T-helper 17 cell (primary cell): ENCODE measurements around the gene PAOX. TPM values are rescaled to one million over a fixed set of nuclear protein-coding genes. Genes with fewer than 3 reads are reported as not detected.
"Not testable (repeated sequence)": the region's sequence is repeated elsewhere in the genome, so short reads cannot be mapped to it uniquely, and the experiment has no call there.

Source experiments
- ATAC-seq: fragments of 150-1000 bp; cut with Tn5 transposase; 2 replicates; pipeline ENCODE4 v1.10.0; 2021; ENCODE audit warnings: mild to moderate bottlenecking, moderate library complexity
- DNase-seq, 3 donors: peaks; one replicate each; pipeline versions ENCODE4 v3.0.0 to v3.0.0-alpha.2; 2020 to 2021
- H3K9me3 ChIP-seq: one replicate; pipeline ENCODE4 v1.7.0; 2013; ENCODE audit warnings: low read length, mild to moderate bottlenecking; ENCODE audit not compliant: control insufficient read depth, poor library complexity, severe bottlenecking
- H3K27ac Mint-ChIP-seq: one replicate; pipeline ENCODE4 v1.8.0; 2022; ENCODE audit warnings: mild to moderate bottlenecking, moderate library complexity, mixed read lengths
- H3K27me3 Mint-ChIP-seq: one replicate; pipeline ENCODE4 v1.8.0; 2022; ENCODE audit warnings: mixed read lengths
- H3K36me3 Mint-ChIP-seq: one replicate; pipeline ENCODE4 v1.8.0; 2022; ENCODE audit warnings: low read depth, mixed read lengths
- H3K4me1 Mint-ChIP-seq: one replicate; pipeline ENCODE4 v1.8.0; 2022; ENCODE audit warnings: mild to moderate bottlenecking, mixed read lengths
- H3K4me3 Mint-ChIP-seq: one replicate; pipeline ENCODE4 v1.8.0; 2022; ENCODE audit warnings: mild to moderate bottlenecking, moderate library complexity, mixed read lengths
- total RNA-seq, 4 donors: library from RNA in 2 of 4; stranded (reverse) in 2 of 4; gene quantifications; one replicate each; pipeline ENCODE4 v1.2.3 and lab custom pipeline; 2022 to 2026

Gene PAOX
- total RNA-seq, 2 donors from 2014 or later, result 3.5 to 6.3 TPM

DNA sequence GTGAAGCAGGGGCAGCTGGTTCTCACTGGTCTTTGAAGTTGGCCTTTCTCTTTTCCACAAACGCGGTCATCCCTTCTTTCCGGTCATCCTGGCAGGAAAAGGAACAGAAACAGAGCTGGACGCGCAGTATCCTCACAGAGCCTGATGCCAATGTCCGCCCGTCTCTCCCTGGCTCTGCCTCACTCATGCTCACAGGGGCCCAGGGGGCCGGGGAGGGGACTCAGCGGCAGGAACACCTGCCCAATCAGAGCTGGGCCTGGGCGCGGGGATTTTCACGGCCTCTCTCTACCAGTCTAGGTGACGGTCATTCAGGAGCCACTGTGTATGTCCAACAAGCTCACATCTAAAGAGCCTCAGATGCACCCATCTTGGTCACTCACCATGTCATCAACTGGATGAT, 16.2 kb upstream of the PAOX start:
- no peak overlapping the region for H3K27ac Mint-ChIP-seq
- no peak overlapping the region for H3K4me3 Mint-ChIP-seq
- DNase-seq (no peak), ATAC-seq (no peak)
- no peaks in the 10 kb centered on the region for H3K36me3 Mint-ChIP-seq
- H3K9me3 ChIP-seq, result no peaks in the 10 kb centered on the region
- H3K27me3 Mint-ChIP-seq, result no peaks in the 10 kb centered on the region
- peaks cover 12% of the 10 kb centered on the region for H3K4me1 Mint-ChIP-seq

DNA sequence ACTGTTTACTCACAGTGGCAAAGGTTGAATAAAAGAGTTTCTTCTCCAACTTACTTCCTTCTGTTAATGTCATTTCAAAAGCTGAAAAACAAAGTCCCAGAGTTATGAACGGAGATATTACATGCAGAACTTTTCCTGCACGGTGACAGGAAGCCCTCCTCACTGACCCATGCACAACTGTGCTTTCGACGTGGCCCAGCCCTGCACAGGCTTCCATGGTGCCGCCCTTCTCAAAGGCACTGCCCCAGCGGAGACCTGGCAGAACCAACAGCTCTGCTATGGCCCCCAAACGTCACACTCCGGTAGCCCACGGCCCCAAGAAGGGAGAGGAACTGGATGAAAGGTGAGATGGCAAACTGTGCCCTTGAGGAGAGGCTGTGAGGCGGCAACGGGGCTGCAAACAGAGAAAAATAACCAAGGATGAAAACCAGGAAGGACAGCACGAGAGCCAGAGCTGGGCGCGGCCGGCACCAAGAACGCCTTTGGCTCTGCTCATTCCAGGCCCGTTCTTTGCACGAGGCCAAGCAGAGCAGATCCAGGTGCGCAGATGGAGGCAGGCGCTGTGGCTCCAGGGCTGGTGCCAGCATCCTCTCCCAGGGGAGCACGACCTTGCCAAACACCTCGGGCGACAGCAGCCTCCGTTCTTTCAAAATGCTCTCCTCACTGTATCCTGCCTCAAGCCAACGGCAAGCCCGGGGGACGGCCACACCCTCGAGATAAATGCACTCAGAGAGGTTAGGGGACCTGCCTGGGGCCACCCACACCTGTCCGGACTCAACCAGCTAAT, 14.2 kb upstream of the PAOX start:
- Mint-ChIP-seq H3K36me3 (no peaks in the 10 kb centered on the region), H3K4me1 (peaks cover 14% of the 10 kb centered on the region), H3K4me3 (no peak overlapping the region), H3K27ac (no peak overlapping the region), H3K27me3 (no peaks in the 10 kb centered on the region)
- ATAC-seq (no peak), DNase-seq (no peak)
- no peaks in the 10 kb centered on the region for H3K9me3 ChIP-seq

DNA sequence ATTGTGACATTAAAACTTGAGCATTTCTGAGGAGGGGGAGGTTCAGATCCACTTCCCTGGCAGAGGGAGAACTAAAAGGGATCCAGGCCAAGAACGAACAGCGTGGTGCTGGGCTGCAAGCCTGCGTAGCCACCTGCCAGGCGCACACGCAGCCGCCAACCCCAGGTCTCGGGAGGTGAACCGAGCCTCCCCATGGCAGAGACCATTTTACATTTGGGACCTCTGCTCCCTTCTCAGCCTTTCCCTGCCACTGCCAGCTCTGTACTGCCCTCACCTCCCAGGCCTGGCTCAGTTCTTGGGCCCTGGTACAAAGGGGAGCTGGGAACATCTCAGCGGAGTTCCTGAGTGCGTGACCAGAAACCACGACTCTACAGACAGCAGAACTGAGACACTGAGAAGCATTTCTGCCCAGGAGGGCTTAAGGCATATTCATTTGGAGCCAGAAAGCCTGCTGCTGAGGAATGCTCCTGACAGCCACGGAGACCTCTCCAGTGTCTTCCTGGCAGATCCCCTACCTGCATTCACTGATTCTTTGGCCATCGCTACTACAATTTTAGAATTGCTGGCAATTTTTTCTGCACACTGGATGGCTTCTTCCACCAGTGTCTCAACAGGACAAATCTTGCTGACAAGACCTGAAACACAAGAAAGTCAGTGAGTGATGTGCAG, 13.5 kb upstream of the PAOX start:
- no peaks in the 10 kb centered on the region for H3K9me3 ChIP-seq
- Mint-ChIP-seq H3K27me3 (no peaks in the 10 kb centered on the region), H3K36me3 (no peaks in the 10 kb centered on the region), H3K27ac (no peak overlapping the region), H3K4me1 (peaks cover 14% of the 10 kb centered on the region), H3K4me3 (no peak overlapping the region)
- ATAC-seq (no peak), DNase-seq (no peak)

DNA sequence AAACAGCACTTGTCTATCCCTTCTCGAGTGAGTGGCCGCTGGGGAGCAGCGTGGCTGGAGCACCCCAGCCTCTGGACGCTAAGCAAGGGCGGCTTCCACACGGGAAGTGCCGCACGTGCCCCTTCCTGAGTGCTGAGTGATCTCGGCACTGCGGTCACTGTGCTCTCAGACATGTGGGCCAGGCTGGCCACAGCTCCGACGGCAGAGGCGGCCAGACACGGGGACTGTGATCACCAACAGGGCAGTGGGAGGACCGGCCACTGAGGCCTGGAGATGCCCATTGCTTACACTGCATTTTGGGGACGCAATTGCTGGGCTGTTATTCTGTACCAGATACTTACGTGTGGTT, 13.0 kb upstream of the PAOX start:
- no peak for ATAC-seq
- no peaks in the 10 kb centered on the region for H3K9me3 ChIP-seq
- no peak overlapping the region for H3K4me3 Mint-ChIP-seq
- H3K27ac Mint-ChIP-seq, result no peak overlapping the region
- H3K27me3 Mint-ChIP-seq, result no peaks in the 10 kb centered on the region
- no peak for DNase-seq
- H3K36me3 Mint-ChIP-seq, result no peaks in the 10 kb centered on the region
- H3K4me1 Mint-ChIP-seq, result peaks cover 14% of the 10 kb centered on the region

DNA sequence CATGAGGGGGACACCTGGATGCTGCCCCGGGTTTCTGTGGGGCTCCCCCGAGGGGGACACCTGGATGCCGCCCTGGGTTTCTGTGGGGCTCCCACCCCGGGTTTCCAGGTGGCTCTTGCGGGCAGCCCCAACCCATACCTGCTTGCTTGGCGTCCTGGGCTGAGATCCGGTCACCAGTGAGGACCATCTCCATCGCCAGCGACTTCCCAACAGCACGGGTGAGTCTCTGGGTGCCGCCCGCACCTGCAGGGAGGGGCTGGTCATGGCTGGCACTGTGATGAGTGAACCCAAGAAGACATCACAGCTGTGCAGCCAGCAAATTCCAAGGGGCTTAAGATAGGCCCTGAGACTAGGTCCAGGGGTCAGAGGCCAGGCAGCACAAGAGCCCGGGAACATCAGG, 12.3 kb upstream of the PAOX start:
- Mint-ChIP-seq H3K4me1 (peaks cover 9% of the 10 kb centered on the region), H3K36me3 (no peaks in the 10 kb centered on the region)

DNA sequence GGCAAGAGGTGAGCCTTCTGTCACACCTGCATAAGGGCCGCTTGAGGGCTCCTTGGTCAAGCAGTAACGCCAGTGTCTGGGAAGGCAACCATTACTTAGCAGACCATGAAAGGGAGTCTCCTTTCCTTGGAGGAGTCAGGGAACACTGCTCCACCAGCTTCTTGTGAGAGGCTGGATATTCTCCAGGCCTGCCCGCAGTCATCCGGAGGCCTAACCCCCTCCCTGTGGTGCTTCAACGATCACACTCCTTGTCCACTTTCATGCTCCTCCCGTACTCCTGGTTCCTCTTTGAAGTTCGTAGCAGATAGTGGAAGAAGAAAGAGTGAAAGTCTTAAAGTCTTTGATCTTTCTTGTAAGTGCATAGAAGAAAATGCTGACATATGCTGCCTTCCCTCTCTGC, 11.6 kb upstream of the PAOX start:
- not testable (repeated sequence) for H3K27me3 Mint-ChIP-seq, H3K9me3 ChIP-seq, H3K36me3 Mint-ChIP-seq, H3K4me3 Mint-ChIP-seq, H3K4me1 Mint-ChIP-seq, H3K27ac Mint-ChIP-seq, DNase-seq, ATAC-seq

More for the DNA sequence above, 12.3 kb upstream of the PAOX start:
- Mint-ChIP-seq H3K4me3 (no peak overlapping the region), H3K27me3 (no peaks in the 10 kb centered on the region), H3K27ac (no peak overlapping the region)
- H3K9me3 ChIP-seq, result no peaks in the 10 kb centered on the region
- ATAC-seq (no peak), DNase-seq (no peak)

DNA sequence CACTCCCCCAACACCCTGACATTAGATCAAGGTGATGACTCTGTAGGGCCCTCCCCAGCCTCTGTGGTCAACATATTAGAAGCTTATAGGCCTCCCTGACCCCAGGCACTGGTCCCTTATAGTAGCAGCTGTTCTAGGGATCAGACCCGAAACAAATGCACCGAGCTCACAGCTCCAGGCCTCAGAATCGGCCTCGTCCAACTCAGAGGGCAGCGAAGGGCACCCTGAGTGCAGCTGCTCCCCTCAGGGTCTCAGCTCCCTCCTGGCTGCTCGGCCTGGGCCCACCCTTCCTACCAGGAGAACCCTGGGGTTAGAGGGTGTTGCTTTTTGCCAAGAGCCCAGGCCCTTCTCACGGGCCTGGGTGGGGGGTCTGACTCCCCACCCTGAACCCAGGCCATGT, 10.9 kb upstream of the PAOX start:
- Mint-ChIP-seq H3K27me3 (no peaks in the 10 kb centered on the region), H3K4me1 (peaks cover 3% of the 10 kb centered on the region), H3K4me3 (peak overlapping the region; percentile 36), H3K36me3 (no peaks in the 10 kb centered on the region), H3K27ac (no peak overlapping the region)
- DNase-seq (no peak), ATAC-seq (no peak)
- H3K9me3 ChIP-seq, result no peaks in the 10 kb centered on the region

DNA sequence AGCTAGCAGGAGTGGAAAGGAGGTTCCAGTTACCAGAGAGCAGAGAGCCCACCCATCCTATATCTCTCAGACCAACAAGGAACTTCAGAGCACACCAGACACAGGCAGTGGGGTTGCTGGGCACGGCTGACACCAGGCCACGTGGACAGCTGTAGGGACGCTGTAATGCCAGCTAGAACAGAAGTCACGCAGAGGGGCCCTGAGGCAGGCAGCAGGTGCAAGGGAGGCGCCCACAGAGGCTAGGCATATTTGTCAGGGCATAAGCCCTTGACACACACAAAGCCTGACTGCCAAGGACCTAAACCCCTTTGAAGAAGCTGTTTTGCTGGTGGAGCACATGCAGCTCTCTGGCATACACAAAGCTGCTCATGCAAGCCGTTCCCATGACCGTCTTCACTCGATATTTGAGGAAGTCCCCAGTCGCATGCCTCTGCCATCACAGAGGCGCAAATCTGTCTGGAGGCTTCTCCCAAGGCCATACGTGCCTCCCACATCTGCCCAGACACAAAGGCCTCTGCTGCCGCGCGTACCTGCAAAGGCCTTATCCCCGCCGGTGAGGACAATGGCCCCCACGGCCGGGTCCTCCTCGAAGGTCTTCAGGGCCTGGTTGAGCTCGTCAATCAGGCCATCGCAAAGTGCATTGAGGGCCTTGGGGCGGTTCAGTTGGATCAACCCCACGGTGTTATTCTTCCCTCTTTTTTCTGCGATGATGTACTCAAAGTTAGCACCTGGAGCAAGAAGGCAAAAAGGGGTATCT, 8.9 kb upstream of the PAOX start:
- DNase-seq, result no peak
- no peak overlapping the region for H3K4me3 Mint-ChIP-seq
- ATAC-seq, result no peak
- no peaks in the 10 kb centered on the region for H3K27me3 Mint-ChIP-seq
- no peaks in the 10 kb centered on the region for H3K36me3 Mint-ChIP-seq
- peaks cover 6% of the 10 kb centered on the region for H3K4me1 Mint-ChIP-seq
- H3K9me3 ChIP-seq, result no peaks in the 10 kb centered on the region
- no peak overlapping the region for H3K27ac Mint-ChIP-seq

DNA sequence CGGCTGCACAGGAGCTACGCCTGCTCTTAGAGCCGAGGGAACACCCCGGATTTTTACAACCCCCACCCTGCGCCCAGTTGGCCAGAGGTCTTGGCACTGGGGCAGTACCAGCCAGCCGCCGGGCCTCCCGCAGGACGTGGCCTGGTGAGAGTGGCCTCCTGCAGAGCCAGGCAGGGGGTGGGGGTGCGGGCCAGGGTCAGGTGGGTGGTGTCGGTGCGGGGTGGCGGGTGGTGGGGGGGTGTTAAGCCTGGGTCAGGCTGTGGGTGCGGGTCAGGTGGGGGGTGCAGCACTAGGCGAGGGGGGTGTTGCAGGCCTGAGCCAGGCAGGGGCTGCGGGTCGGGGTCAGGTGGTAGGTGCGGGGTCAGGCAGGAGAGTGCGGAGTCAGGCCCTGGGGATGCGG, 6.6 kb upstream of the PAOX start:
- ATAC-seq (no peak), DNase-seq (no peak)
- H3K9me3 ChIP-seq, result no peaks in the 10 kb centered on the region
- Mint-ChIP-seq H3K4me1 (peaks cover 9% of the 10 kb centered on the region), H3K36me3 (no peaks in the 10 kb centered on the region), H3K27me3 (no peaks in the 10 kb centered on the region), H3K27ac (peak overlapping the region; percentile 49), H3K4me3 (peak overlapping the region; percentile 90)

DNA sequence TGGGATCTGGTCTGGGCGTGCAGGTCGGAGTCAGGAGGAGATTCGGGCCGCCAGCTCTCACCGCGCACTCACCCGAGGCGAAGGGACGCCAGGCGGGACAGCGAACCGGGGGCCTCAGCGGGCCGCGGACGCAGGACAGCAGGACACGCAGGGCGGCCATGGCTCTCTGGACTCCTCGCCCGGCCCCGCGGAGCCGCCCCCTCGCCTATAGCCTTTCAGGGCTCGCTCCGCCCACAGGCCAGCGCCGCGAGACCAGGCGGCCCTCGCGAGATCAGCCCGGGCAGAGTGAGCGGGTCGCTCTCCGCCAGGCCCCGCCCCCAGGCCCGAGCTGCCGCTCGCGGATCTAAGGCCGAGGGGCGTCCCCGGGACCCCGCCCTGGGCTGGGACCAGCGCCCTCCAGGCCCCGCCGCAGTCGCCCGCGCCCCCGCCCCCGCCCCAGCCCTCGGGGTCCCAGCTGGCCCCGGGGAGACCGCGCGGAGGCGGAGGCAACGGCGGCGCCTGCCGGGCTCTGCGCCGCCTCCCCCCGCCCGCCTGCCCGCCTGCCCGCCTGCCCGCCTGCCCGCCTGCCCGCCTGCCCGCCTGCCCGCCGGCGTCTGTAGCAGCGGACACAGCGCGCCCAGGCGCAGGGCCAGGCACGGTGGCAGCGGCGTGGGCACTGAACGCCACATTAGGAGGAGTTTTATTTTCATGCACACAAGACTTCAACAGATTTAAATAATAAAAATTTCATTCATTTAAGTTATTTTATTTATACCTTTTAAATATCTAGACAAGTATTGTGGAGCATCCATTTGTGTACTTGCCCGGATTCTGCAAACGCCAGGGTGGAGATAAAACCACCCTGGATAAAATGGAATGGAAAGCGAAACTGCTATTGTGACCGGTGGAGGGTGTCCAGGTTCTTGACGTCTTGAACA, 5.6 kb upstream of the PAOX start, which contains the start of gene ECHS1:
ECHS1 (minus strand) TSS at position 181 of the 917 bp plus-strand sequence; CDS start at position 160, 21 bp downstream.
- ATAC-seq (peak; percentile 99), DNase-seq (peak; percentile 89 to 94 (median 93))
- Mint-ChIP-seq H3K4me1 (peaks cover 6% of the 10 kb centered on the region), H3K27ac (peak within 1 kb of the TSS; percentile 53), H3K27me3 (no peaks in the 10 kb centered on the region), H3K4me3 (peak within 1 kb of the TSS; percentile 90), H3K36me3 (no peaks in the 10 kb centered on the region)
- H3K9me3 ChIP-seq, result no peaks in the 10 kb centered on the region

DNA sequence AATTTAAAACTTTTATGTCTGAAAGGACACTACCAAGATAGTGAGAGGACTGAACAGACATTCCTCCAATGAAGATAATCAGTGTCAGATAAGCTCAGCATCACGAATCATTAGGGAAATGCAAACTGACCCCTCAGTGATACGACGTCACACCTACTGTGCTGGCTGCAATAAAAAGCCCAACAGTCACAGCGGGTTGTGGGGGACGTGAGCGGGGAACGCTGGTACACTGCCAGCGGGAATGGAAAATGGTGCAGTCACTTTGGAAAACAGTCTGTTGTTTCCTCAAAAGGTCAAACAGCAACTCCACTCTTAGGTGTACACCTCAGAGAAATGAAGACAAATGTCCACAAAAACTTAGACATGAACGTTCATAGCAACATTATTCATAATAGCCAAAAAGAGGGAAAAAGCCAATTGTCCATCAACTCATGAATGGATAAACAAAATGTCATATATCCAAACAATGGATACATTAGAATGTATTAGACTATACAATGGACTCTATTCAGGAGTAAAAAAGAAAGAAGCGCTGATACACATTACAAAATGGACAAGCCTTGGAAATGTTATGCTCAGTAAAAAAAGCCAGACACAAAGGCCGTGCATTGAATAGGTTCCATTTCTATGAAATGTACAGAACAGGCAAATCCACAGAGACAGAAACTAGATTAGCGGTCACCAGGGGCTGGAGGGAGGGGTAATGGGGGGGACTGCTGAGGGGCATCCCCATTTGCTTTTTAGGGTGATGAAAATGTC, 3.5 kb upstream of the PAOX start:
- DNase-seq (no peak), ATAC-seq (no peak)
- Mint-ChIP-seq H3K4me3 (no peak overlapping the region), H3K27me3 (no peaks in the 10 kb centered on the region), H3K4me1 (peaks cover 6% of the 10 kb centered on the region), H3K27ac (no peak overlapping the region), H3K36me3 (no peaks in the 10 kb centered on the region)
- no peaks in the 10 kb centered on the region for H3K9me3 ChIP-seq

DNA sequence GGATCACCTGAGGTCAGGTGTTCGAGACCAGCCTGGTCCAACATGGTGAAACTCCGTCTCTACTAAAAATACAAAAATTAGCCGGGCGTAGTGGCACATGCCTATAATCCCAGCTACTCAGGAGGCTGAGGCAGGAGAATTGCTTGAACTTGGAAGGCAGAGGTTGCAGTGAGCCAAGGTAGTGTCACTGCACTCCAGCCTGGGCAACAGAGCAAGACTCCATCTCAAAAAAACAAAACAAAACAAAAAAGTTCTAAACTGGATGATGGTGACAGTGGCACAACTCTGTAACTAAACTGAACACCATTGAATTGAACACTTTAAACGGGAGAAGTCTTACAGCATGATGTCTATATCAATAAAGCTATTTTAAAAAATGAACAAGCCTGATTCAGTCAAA, 2.9 kb upstream of the PAOX start:
- not testable (repeated sequence) for H3K27ac Mint-ChIP-seq, ATAC-seq, H3K4me1 Mint-ChIP-seq, H3K9me3 ChIP-seq, H3K27me3 Mint-ChIP-seq, DNase-seq, H3K36me3 Mint-ChIP-seq, H3K4me3 Mint-ChIP-seq
